HTR-8/SVneo (cell line): Measurements from ENCODE around the gene GRIN1.

Experiments
- DNase-seq: peaks from one replicate; pipeline ENCODE4 v3.0.0; 2011; ENCODE audit warnings: low spot score, mixed read lengths; ENCODE audit not compliant: insufficient read length
- FAIRE-seq: peaks from 2 replicates; lab custom pipeline; 2011; peaks lifted over from hg19 to GRCh38; lab: Jason Lieb, UNC

Gene GRIN1

GRCh38 chr9:137161558-137162486 lies 22.9 kb downstream of the GRIN1 start:
- DNase-seq (no peak), FAIRE-seq (no peak)

DNA sequence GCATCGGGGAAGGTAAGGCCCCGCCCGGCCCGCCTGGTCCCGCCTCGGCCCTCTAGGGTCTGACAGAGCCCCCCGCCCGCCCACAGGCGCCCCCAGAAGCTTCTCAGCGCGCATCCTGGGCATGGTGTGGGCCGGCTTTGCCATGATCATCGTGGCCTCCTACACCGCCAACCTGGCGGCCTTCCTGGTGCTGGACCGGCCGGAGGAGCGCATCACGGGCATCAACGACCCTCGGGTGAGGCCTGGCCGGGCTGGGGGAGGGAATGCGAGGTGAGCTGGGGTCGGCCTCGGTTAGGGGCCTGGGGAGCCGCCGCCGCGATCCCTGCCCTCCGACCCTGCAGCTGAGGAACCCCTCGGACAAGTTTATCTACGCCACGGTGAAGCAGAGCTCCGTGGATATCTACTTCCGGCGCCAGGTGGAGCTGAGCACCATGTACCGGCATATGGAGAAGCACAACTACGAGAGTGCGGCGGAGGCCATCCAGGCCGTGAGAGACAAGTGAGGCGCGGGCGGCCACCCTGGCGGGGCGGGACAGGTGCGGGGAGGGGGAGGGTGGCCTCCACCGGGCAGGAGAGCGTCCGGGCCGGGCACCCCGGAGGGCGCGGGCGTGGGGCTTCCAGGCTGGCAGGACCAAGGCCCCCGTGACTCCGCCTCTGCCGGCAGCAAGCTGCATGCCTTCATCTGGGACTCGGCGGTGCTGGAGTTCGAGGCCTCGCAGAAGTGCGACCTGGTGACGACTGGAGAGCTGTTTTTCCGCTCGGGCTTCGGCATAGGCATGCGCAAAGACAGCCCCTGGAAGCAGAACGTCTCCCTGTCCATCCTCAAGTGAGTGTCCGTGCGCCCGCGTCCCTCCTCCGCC lies 23.8 kb downstream of the GRIN1 start:
- FAIRE-seq, result no peak
- no peak for DNase-seq

DNA sequence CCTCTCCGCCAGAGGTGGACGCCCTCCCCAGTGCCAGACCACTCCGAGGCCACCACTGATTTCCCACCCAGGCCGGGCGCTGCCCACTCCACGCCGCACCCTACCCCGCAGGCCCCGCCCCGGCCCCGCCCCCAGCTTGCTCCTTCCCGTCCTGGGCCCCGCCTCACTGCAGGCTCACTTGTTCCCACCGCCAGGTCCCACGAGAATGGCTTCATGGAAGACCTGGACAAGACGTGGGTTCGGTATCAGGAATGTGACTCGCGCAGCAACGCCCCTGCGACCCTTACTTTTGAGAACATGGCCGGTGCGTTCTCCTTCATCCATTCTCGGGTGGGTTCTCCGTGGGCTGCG lies 24.4 kb downstream of the GRIN1 start:
- no peak for FAIRE-seq
- DNase-seq, result no peak

DNA sequence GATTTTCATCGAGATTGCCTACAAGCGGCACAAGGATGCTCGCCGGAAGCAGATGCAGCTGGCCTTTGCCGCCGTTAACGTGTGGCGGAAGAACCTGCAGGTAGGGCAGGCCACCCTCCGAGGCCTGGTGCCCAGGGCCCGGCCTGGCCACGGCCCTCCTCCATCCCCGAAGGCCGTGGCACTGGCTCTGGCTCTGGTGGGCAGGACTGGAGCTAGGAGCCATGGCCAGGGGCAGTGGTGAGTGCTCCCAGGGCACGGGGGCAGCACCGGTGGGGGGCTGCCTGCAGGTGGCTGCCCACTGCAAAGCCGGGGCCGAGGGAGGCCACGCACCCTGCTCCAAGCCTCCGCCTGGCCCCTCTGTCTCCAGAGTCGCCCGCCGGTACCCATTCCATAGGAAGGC lies 24.9 kb downstream of the GRIN1 start:
- no peak for FAIRE-seq
- no peak for DNase-seq

- no peak for DNase-seq
- no peak for FAIRE-seq
Observed at GRCh38 chr9:137164370-137165249, 25.7 kb downstream of the GRIN1 start.

- no peak for FAIRE-seq
- no peak for DNase-seq
Observed at GRCh38 chr9:137165250-137165836, 26.4 kb downstream of the GRIN1 start.

GRCh38 chr9:137166380-137167229 lies 27.7 kb downstream of the GRIN1 start:
- FAIRE-seq (no peak), DNase-seq (no peak)

DNA sequence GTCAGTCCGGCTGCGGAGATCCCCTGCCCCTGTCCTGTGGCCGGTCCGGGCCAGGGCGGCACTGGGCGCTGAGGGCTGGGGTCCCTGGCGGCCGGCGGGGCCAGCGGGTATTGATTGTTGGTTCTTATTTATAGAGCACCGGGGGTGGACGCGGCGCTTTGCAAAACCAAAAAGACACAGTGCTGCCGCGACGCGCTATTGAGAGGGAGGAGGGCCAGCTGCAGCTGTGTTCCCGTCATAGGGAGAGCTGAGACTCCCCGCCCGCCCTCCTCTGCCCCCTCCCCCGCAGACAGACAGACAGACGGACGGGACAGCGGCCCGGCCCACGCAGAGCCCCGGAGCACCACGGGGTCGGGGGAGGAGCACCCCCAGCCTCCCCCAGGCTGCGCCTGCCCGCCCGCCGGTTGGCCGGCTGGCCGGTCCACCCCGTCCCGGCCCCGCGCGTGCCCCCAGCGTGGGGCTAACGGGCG lies 28.4 kb downstream of the GRIN1 start:
- DNase-seq (no peak), FAIRE-seq (no peak)

DNA sequence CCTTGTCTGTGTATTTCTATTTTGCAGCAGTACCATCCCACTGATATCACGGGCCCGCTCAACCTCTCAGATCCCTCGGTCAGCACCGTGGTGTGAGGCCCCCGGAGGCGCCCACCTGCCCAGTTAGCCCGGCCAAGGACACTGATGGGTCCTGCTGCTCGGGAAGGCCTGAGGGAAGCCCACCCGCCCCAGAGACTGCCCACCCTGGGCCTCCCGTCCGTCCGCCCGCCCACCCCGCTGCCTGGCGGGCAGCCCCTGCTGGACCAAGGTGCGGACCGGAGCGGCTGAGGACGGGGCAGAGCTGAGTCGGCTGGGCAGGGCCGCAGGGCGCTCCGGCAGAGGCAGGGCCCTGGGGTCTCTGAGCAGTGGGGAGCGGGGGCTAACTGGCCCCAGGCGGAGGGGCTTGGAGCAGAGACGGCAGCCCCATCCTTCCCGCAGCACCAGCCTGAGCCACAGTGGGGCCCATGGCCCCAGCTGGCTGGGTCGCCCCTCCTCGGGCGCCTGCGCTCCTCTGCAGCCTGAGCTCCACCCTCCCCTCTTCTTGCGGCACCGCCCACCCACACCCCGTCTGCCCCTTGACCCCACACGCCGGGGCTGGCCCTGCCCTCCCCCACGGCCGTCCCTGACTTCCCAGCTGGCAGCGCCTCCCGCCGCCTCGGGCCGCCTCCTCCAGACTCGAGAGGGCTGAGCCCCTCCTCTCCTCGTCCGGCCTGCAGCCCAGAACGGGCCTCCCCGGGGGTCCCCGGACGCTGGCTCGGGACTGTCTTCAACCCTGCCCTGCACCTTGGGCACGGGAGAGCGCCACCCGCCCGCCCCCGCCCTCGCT lies 29.0 kb downstream of the GRIN1 start:
- peak; percentile 46 for DNase-seq
- no peak for FAIRE-seq

GRCh38 chr9:137168573-137168903 lies 29.6 kb downstream of the GRIN1 start:
- no peak for FAIRE-seq
- DNase-seq, result no peak

DNA sequence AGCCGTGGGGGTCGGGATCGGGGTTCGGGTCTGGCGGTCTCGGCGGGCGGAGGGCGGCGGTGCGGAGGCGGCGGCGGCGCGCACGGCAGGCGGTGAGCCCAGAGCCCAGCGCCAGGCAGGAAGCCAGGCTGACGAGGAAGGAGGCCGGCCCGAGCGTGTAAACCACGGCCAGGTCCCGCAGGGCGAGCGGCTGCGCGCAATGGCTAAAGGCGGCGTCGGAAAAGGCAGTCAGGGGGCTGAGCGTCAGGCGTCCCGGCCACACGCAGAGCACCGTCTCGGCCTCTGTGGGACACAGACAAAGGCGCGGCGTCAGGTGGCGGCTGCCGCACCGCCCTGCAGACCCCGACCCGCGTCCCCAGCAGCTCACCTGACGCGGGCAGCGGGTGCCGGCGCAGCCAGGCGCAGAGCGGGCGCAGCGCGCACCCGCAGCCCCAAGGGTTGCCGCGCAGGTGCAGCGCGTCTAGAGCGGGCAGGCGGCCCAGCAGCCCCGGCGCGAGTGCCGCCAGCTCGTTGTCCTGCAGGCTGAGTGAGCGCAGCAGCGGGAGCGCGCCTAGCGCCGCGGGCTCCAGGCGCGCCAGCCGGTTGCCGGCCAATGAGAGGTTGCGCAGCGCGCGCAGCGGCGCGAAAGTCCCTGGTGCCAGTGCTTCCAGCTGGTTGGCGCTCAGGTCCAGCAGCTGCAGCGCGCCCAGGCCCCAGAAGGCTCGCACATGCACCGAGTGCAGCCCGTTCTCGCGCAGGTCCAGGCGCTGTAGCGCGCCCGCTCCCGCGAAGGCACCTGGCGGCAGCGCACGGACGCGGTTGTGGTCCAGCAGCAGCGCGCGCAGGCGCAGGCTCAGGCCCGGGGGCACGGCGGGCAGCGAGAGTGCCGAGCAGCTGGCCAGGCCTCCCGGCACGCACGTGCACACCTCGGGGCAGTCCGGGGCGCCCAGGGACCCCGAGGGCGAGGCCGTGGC lies 30.2 kb downstream of the GRIN1 start:
- FAIRE-seq, result no peak
- peak; percentile 60 for DNase-seq

DNA sequence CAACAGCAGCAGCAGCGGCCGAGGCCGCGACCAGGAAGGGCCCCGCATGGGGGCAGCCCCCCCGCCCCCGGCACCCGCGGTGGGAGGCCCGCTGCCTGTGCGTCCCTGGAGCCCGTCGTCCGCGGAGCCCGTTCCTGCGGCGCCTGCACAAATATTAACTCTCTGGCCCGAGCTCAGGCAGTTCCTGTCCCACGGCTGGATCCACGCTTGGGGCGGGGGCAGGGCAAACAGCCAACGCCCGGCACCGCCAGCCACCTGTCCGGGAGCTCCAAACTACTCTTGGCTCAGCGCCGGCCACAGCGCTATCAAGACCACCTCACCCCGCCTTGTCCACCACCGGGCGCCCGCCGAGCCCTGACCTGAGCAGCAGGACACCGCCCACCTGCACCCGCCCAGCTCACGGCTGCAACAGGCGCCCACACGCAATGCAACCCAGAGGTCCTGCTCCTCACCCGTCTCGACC lies 31.0 kb downstream of the GRIN1 start, which contains the start of gene LRRC26:
Gene LRRC26 (minus strand): TSS at position 156 of the 463 bp plus-strand sequence. CDS start 108 bp downstream, at position 48.
- FAIRE-seq (no peak), DNase-seq (no peak)

GRCh38 chr9:137170486-137171148 lies 31.7 kb downstream of the GRIN1 start:
- no peak for FAIRE-seq
- DNase-seq, result no peak

- no peak for FAIRE-seq
Observed at GRCh38 chr9:137171149-137171900, 32.4 kb downstream of the GRIN1 start.

DNA sequence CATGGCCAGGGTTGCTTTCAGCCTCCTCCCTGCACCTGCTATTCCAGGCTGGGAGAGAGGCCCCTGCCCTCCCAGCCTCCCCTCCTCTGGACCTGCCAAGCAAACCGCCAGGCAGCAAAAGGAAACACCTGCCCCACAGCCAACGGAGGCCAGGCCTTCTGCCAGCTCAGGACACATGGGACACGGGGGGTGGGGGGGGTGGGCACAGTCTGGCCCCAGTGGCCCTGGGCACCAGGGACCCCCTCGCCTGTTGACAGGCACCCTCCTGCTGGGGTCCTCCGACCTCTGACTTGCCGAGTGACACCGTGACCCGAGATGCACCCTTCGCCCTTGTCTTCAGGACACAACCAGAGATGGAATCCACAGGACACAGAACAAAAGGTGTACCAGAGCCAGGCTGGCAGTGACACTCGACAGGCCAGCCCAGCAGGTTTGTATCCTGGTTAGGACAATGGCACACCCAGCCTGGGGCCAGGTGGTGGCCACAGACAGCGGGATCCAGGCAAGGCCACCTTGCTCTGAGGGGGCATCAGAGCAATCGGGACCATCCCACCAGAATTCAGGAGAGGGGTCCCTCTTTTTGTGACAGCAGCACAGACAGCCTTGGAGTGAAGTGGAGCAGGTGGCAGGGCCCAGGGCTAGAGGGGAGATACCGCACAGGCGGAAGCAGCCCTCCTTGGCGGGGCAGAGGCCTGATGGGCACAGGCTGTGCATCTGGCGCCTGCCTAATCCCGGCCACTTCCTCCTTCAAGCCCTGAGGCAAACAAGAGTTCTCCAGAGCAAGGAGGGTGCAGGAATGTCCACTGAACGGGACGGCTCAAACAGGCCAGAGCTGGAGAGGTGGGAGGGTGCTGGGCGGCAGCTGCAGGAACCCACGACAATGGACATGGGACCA lies 34.2 kb downstream of the GRIN1 start:
- FAIRE-seq, result no peak
- DNase-seq, result no peak

More at GRCh38 chr9:137171149-137171900, 32.4 kb downstream of the GRIN1 start:
- no peak for DNase-seq
